Suppressor macrophage (primary cell): Measurements from ENCODE around the gene DUSP6.

Source experiments
- DNase-seq, 4 experiments: peaks; one replicate each; pipeline ENCODE4 v3.0.0-alpha.2; 2020 to 2022

Gene DUSP6

GRCh38 chr12:89328151-89329030, 23.9 kb downstream of the DUSP6 start:
- no peak for DNase-seq

- peak in 3 of 4 experiments; percentile 23 to 46 (median 35) for DNase-seq
Observed at GRCh38 chr12:89327486-89328094, 24.7 kb downstream of the DUSP6 start.

GRCh38 chr12:89326239-89327040, 25.9 kb downstream of the DUSP6 start:
- no peak for DNase-seq

GRCh38 chr12:89325495-89325894, 26.8 kb downstream of the DUSP6 start:
- DNase-seq = no peak

- no peak for DNase-seq
Observed at GRCh38 chr12:89324437-89324836, 27.9 kb downstream of the DUSP6 start.

GRCh38 chr12:89323568-89324218, 28.6 kb downstream of the DUSP6 start:
- no peak for DNase-seq

GRCh38 chr12:89320735-89321134, 31.6 kb downstream of the DUSP6 start:
- no peak for DNase-seq

GRCh38 chr12:89319606-89320005, 32.7 kb downstream of the DUSP6 start:
- no peak for DNase-seq

- no peak for DNase-seq
Observed at GRCh38 chr12:89319122-89319521, 33.2 kb downstream of the DUSP6 start.

GRCh38 chr12:89316705-89317139, 35.6 kb downstream of the DUSP6 start:
- no peak for DNase-seq

- DNase-seq = no peak
Observed at GRCh38 chr12:89314060-89314761, 38.1 kb downstream of the DUSP6 start.

- DNase-seq = no peak
Observed at GRCh38 chr12:89311703-89312293, 40.5 kb downstream of the DUSP6 start.

GRCh38 chr12:89309815-89310214, 42.5 kb downstream of the DUSP6 start:
- DNase-seq = peak in 3 of 4 experiments; percentile 20 to 60 (median 49)

- DNase-seq = peak in 1 of 4 experiments; percentile 5
Observed at GRCh38 chr12:89309440-89309802, 42.9 kb downstream of the DUSP6 start.

- no peak for DNase-seq
Observed at GRCh38 chr12:89307474-89308253, 44.6 kb downstream of the DUSP6 start.

- peak; percentile 44 to 77 (median 61) for DNase-seq
Observed at GRCh38 chr12:89306827-89307473, 45.4 kb downstream of the DUSP6 start.

GRCh38 chr12:89305373-89305772, 46.9 kb downstream of the DUSP6 start:
- DNase-seq = no peak

GRCh38 chr12:89299931-89300330, 52.4 kb downstream of the DUSP6 start:
- no peak for DNase-seq

GRCh38 chr12:89299417-89299816, 52.9 kb downstream of the DUSP6 start:
- DNase-seq = no peak
